Measurements from ENCODE around the gene OR9Q1. TPM values are rescaled to one million over a fixed set of nuclear protein-coding genes. Genes with fewer than 3 reads are reported as not detected.

The OR9Q1 gene
- total and polyA plus RNA-seq, 2 donors (not counting 1 experiment from before 2014, with no cell fraction given), result not detected

DNA sequence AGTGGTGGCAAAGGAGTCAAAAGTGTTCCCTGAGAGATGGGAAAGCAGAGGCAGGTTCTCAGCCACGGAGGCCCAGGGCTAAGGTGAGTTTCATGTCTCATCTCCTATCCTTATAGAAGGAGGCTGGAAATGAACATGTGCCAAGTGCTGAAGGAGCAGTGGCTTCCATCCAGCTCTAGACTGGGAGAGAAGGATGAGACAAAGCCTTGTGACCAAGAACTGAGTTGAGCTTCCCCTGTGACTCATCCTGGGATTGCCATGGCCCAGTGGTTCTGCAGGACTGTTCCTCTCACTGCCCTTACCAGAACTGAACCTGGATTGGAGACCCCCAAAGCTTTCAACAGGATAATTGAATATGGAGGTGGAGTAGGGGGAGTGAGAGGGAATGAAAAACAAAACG is 16.7 kb upstream of the OR9Q1 start:
- Histone ChIP-seq H3K4me2 (ENCODE audit: extremely low read depth, insufficient read depth, low read length) (no peak overlapping the region), H3K4me3 (replicated peaks in 1 of 4; ENCODE audit: control extremely low read depth in 1 of 4, insufficient read depth in 1 of 4, low read depth in 3 of 4, low read length in 4 of 4) (no peak overlapping the region), H3K36me3 (ENCODE audit: control insufficient read depth, insufficient read depth, low read length) (no peaks in the 10 kb centered on the region), H3K79me2 (ENCODE audit: control insufficient read depth, insufficient read depth, low read length) (no peaks in the 10 kb centered on the region), H2AFZ (ENCODE audit: low read length) (no peak overlapping the region), H3K27ac (ENCODE audit: insufficient read depth, low read length) (no peak overlapping the region), H3K9ac (ENCODE audit: insufficient read depth, low read length) (no peak overlapping the region), H3K27me3 (ENCODE audit: control insufficient read depth, insufficient read depth, low read length) (no peaks in the 10 kb centered on the region), H3K9me3 (ENCODE audit: control insufficient read depth, insufficient read depth, low read depth, low read length) (no peaks in the 10 kb centered on the region), H4K20me1 (ENCODE audit: control insufficient read depth, extremely low read depth, insufficient read depth, low read length) (no peaks in the 10 kb centered on the region), H3K4me1 (ENCODE audit: control insufficient read depth, extremely low read depth, insufficient read depth, low read length) (no peaks in the 10 kb centered on the region)
- TF ChIP-seq, protein P1, sequence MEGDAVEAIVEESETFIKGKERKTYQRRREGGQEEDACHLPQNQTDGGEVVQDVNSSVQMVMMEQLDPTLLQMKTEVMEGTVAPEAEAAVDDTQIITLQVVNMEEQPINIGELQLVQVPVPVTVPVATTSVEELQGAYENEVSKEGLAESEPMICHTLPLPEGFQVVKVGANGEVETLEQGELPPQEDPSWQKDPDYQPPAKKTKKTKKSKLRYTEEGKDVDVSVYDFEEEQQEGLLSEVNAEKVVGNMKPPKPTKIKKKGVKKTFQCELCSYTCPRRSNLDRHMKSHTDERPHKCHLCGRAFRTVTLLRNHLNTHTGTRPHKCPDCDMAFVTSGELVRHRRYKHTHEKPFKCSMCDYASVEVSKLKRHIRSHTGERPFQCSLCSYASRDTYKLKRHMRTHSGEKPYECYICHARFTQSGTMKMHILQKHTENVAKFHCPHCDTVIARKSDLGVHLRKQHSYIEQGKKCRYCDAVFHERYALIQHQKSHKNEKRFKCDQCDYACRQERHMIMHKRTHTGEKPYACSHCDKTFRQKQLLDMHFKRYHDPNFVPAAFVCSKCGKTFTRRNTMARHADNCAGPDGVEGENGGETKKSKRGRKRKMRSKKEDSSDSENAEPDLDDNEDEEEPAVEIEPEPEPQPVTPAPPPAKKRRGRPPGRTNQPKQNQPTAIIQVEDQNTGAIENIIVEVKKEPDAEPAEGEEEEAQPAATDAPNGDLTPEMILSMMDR (conservative IDR thresholded peaks at IDR 0.05 in 1 of 2, IDR thresholded peaks at IDR 0.05 in 1 of 2; ENCODE audit: low read depth in 1 of 2, low read length in 2 of 2), result no peak
- TF ChIP-seq EZH2 (IDR thresholded peaks at IDR 0.05; ENCODE audit: low read length, missing control alignments), result no peak
- peak in 1 of 2 donors; percentile 42 for DNase-seq (ENCODE audit: low read depth in 2 of 2)

DNA sequence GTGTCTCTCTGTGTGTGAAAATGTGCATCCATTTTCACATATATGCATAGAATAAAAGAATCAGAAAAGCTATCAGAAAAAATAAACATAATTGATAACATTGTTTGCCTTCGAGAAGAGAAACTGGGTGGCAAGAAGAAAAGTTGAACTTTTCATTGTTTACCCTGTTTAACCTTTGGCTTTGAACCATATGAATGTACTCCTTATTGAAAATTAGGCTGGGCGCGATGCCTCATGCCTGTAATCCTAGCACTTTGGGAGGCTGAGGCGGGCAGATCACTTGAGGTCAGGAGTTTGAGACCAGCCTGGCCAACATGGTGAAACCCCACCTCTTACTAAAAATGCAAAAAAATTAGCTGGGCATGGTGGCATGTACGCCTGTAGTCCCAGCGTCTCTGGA is 11.9 kb upstream of the OR9Q1 start:
- TF ChIP-seq EZH2 (IDR thresholded peaks at IDR 0.05; ENCODE audit: low read length, missing control alignments), result no peak
- TF ChIP-seq, protein P1 (conservative IDR thresholded peaks at IDR 0.05 in 1 of 2, IDR thresholded peaks at IDR 0.05 in 1 of 2; ENCODE audit: low read depth in 1 of 2, low read length in 2 of 2), result no peak
- H3K4me3 ChIP-seq (replicated peaks in 1 of 4; ENCODE audit: control extremely low read depth in 1 of 4, insufficient read depth in 1 of 4, low read depth in 3 of 4, low read length in 4 of 4), result no peak overlapping the region
- no peak overlapping the region for H3K9ac ChIP-seq (ENCODE audit: insufficient read depth, low read length)
- H3K9me3 ChIP-seq (ENCODE audit: control insufficient read depth, insufficient read depth, low read depth, low read length), result no peaks in the 10 kb centered on the region
- no peaks in the 10 kb centered on the region for H3K36me3 ChIP-seq (ENCODE audit: control insufficient read depth, insufficient read depth, low read length)
- no peaks in the 10 kb centered on the region for H3K4me1 ChIP-seq (ENCODE audit: control insufficient read depth, extremely low read depth, insufficient read depth, low read length)
- H3K27ac ChIP-seq (ENCODE audit: insufficient read depth, low read length), result no peak overlapping the region
- H3K79me2 ChIP-seq (ENCODE audit: control insufficient read depth, insufficient read depth, low read length), result no peaks in the 10 kb centered on the region
- no peak overlapping the region for H3K4me2 ChIP-seq (ENCODE audit: extremely low read depth, insufficient read depth, low read length)
- no peaks in the 10 kb centered on the region for H4K20me1 ChIP-seq (ENCODE audit: control insufficient read depth, extremely low read depth, insufficient read depth, low read length)
- no peak for DNase-seq (ENCODE audit: low read depth in 2 of 2)
- no peak overlapping the region for H2AFZ ChIP-seq (ENCODE audit: low read length)
- H3K27me3 ChIP-seq (ENCODE audit: control insufficient read depth, insufficient read depth, low read length), result no peaks in the 10 kb centered on the region

DNA sequence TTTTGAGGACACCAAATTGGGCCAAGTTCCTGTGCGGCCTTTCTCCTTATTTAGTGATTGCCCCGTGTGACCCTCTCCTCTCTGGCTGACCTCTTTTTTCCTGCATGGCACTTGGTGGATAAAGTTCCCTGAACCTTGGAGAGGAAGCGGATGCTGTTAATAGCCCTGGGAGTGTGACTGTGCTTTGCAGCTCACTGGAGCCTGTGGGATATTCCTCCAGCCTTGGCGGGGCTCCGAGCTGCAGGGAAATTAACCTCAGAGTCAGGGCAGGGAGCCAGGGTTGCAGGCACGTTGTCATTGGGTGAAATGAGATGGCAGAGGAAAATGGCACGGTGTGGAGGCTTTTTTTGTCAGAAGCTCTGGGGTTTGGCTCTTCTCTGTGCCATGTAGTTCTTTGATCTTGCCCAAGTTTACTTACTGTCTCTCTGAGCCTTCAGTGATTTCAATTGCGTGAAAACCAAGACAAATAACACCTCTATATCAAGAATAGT is 965 bp downstream of the OR9Q1 start:
- peak overlapping the region; percentile 48 for H3K4me2 ChIP-seq (ENCODE audit: extremely low read depth, insufficient read depth, low read length)
- H3K36me3 ChIP-seq (ENCODE audit: control insufficient read depth, insufficient read depth, low read length), result no peaks in the 10 kb centered on the region
- peak overlapping the region; percentile 85 for H2AFZ ChIP-seq (ENCODE audit: low read length)
- no peak overlapping the region for H3K4me3 ChIP-seq (replicated peaks in 1 of 4; ENCODE audit: control extremely low read depth in 1 of 4, insufficient read depth in 1 of 4, low read depth in 3 of 4, low read length in 4 of 4)
- peak overlapping the region; percentile 60 for H3K27ac ChIP-seq (ENCODE audit: insufficient read depth, low read length)
- no peak for TF ChIP-seq EZH2 (IDR thresholded peaks at IDR 0.05; ENCODE audit: low read length, missing control alignments)
- TF ChIP-seq, protein P1 (conservative IDR thresholded peaks at IDR 0.05 in 1 of 2, IDR thresholded peaks at IDR 0.05 in 1 of 2; ENCODE audit: low read depth in 1 of 2, low read length in 2 of 2), result no peak
- no peak overlapping the region for H3K9ac ChIP-seq (ENCODE audit: insufficient read depth, low read length)
- DNase-seq (ENCODE audit: low read depth in 2 of 2), result peak; percentile 59
- H3K9me3 ChIP-seq (ENCODE audit: control insufficient read depth, insufficient read depth, low read depth, low read length), result no peaks in the 10 kb centered on the region
- H3K79me2 ChIP-seq (ENCODE audit: control insufficient read depth, insufficient read depth, low read length), result no peaks in the 10 kb centered on the region
- H3K27me3 ChIP-seq (ENCODE audit: control insufficient read depth, insufficient read depth, low read length), result no peaks in the 10 kb centered on the region
- no peaks in the 10 kb centered on the region for H4K20me1 ChIP-seq (ENCODE audit: control insufficient read depth, extremely low read depth, insufficient read depth, low read length)
- H3K4me1 ChIP-seq (ENCODE audit: control insufficient read depth, extremely low read depth, insufficient read depth, low read length), result peaks cover 23% of the 10 kb centered on the region

Measured in fibroblast of lung (primary cell).